GM12878 (cell line): ENCODE measurements around the gene SEL1L3. TPM values are rescaled to one million over a fixed set of nuclear protein-coding genes. Genes with fewer than 3 reads are reported as not detected.
"Not testable (repeated sequence)": the region's sequence is repeated elsewhere in the genome, so short reads cannot be mapped to it uniquely, and the experiment has no call there.

ENCODE experiments used
- ATAC-seq: fragments of 200-7000 bp; cut with Tn5 transposase; 3 replicates; pipeline ENCODE4 v1.9.1; 2020; ENCODE audit warnings: mild to moderate bottlenecking, moderate library complexity
- BruUV-seq: library from RNA; stranded (reverse); fragments of 400-500 nt; replicated peaks from 2 replicates; lab custom pipeline; 2021; lab: Mats Ljungman, UMichigan
- CTCF ChIA-PET: fragments of 300-600 bp; sonication (Branson Sonifier 250); formaldehyde crosslinking; extraction: SDS; loops from one replicate; lab custom pipeline; 2021; ENCODE audit warnings: inconsistent platforms; lab: Yijun Ruan, JAX
- POLR2A ChIA-PET: fragments of 350-600 bp; formaldehyde crosslinking; extraction: SDS; loops from one replicate; lab custom pipeline; 2021; ENCODE audit warnings: inconsistent platforms; lab: Charles Lee
- RAD21 ChIA-PET: fragments of 300-600 bp; sonication (Branson Sonifier 250); formaldehyde crosslinking; loops from one replicate; lab custom pipeline; 2023; ENCODE audit warnings: antibody characterized with exemption; ENCODE audit not compliant: unreplicated experiment; lab: Charles Lee
- SMC1A ChIA-PET: fragments of 300-600 bp; sonication (Branson Sonifier 250); formaldehyde crosslinking; loops from one replicate; lab custom pipeline; 2023; ENCODE audit not compliant: unreplicated experiment, uncharacterized antibody; lab: Charles Lee
- DNase-seq: peaks from one replicate; pipeline ENCODE4 v3.0.0-alpha.2; 2011; ENCODE audit warnings: low read depth, low spot score
- FAIRE-seq: peaks from 3 replicates; lab custom pipeline; 2011; peaks lifted over from hg19 to GRCh38; lab: Jason Lieb, UNC
- H2AFZ ChIP-seq: 2 replicates; pipeline ENCODE4 v1.6.0; 2011; ENCODE audit warnings: low read depth, low read length, control low read depth; ENCODE audit not compliant: control insufficient read depth
- H3K27ac ChIP-seq: 2 replicates; pipeline ENCODE4 v1.5.1; 2011; ENCODE audit warnings: control low read depth; ENCODE audit not compliant: control insufficient read depth, insufficient read depth
- H3K27me3 ChIP-seq, 2 experiments: replicated peaks in 1 of 2; 2 replicates each; pipeline versions ENCODE4 v1.6.0 to v1.6.1; 2011; ENCODE audit warnings: low read length in 1 of 2; ENCODE audit not compliant: control insufficient read depth in 2 of 2, insufficient read depth in 2 of 2
- H3K36me3 ChIP-seq, 2 experiments: 2 replicates each; pipeline ENCODE4 v1.5.1; 2011; ENCODE audit warnings: low read length in 1 of 2; ENCODE audit not compliant: control insufficient read depth in 2 of 2, insufficient read depth in 2 of 2
- H3K4me1 ChIP-seq: 2 replicates; pipeline ENCODE4 v1.6.1; 2011; ENCODE audit warnings: mild to moderate bottlenecking, low read length, moderate library complexity, mixed read lengths; ENCODE audit not compliant: control insufficient read depth, insufficient read depth
- H3K4me2 ChIP-seq: 2 replicates; pipeline ENCODE4 v1.6.0; 2011; ENCODE audit warnings: control low read depth; ENCODE audit not compliant: control insufficient read depth, insufficient read depth
- H3K4me3 ChIP-seq: fragments of 200-600 bp; sonication (generic); 2 replicates; pipeline ENCODE4 v1.5.1; 2016
- H3K79me2 ChIP-seq: 2 replicates; pipeline ENCODE4 v1.6.0; 2011; ENCODE audit warnings: low read length; ENCODE audit not compliant: control insufficient read depth, insufficient read depth
- H3K9ac ChIP-seq: 2 replicates; pipeline ENCODE4 v1.8.0; 2011; ENCODE audit warnings: low read length, control low read depth, mixed read lengths; ENCODE audit not compliant: control insufficient read depth, insufficient read depth
- H3K9me3 ChIP-seq: replicated peaks from 3 replicates; pipeline ENCODE4 v1.5.1; 2011; ENCODE audit warnings: mild to moderate bottlenecking, low read length; ENCODE audit not compliant: control insufficient read depth, insufficient read depth
- H4K20me1 ChIP-seq: 2 replicates; pipeline ENCODE4 v1.6.0; 2011; ENCODE audit not compliant: control insufficient read depth, insufficient read depth
- JUNB ChIP-seq: IDR thresholded peaks from 2 replicates; pipeline ENCODE4 v1.6.1; 2016; ENCODE audit warnings: antibody characterized with exemption, mild to moderate bottlenecking
- KAT2A ChIP-seq: conservative IDR thresholded peaks from 2 replicates; pipeline ENCODE4 v1.6.1; 2011; ENCODE audit warnings: low read depth, low read length; ENCODE audit not compliant: control insufficient read depth
- NR2C2 ChIP-seq: IDR thresholded peaks from 2 replicates; pipeline ENCODE4 v1.6.1; 2011; ENCODE audit warnings: borderline replicate concordance, low read depth; ENCODE audit not compliant: control insufficient read depth, insufficient read length
- PAX5 ChIP-seq: IDR thresholded peaks from 2 replicates; pipeline ENCODE4 v1.6.1; 2011; ENCODE audit warnings: low read depth, low read length, borderline replicate concordance
- RUNX3 ChIP-seq: IDR thresholded peaks from 2 replicates; pipeline ENCODE4 v1.6.1; 2012; ENCODE audit warnings: low read length, inconsistent platforms
- ZBTB40 ChIP-seq: fragments of 450-650 bp; IDR thresholded peaks from 2 replicates; pipeline ENCODE4 v1.6.1; 2016; ENCODE audit warnings: mild to moderate bottlenecking, moderate library complexity, borderline replicate concordance
- WGBS: methylation state at CpG from one replicate; pipeline ENCODE4 v1.1.6; 2016; ENCODE audit warnings: low lambda C conversion rate; ENCODE audit not compliant: insufficient replicate concordance, insufficient coverage; ENCODE audit errors: missing lambda C conversion rate; 5-methylcytosine and 5-hydroxymethylcytosine counted together
- in situ Hi-C: fragments of 300-500 bp; cut with MboI; formaldehyde crosslinking; loops from 9 replicates; pipeline ENCODE4 v1.14.3; 2018; ENCODE audit warnings: mixed read lengths
- intact Hi-C: fragments of 100-400 bp; cut with micrococcal nuclease; formaldehyde crosslinking; loops from one replicate; pipeline ENCODE4 v1.14.2; 2022; ENCODE audit not compliant: unreplicated experiment
- polyA plus RNA-seq, 11 experiments: library from polyadenylated mRNA; depleted of rRNA in 4 of 11; unstranded in 6 of 11; stranded (reverse) in 5 of 11; fragments of >200 nt; fragmentation: Nextera tagmentation in 4 of 11; fragmentation: Illumina TruSeq in 1 of 11; extraction: Ambion mirVana in 4 of 11; extraction: Trizol in 1 of 11; gene quantifications; 1 replicate in 1 of 11; 2 replicates in 10 of 11; pipeline versions ENCODE4 v1.2.1 to v1.2.3, GENCODE V29; 2011 to 2016; ENCODE audit warnings: inconsistent platforms in 2 of 11, missing spikeins in 2 of 11, low read depth in 1 of 11
- total RNA-seq, 4 experiments: library from RNA; depleted of rRNA in 3 of 4; stranded (reverse); fragments of >200 nt in 3 of 4; fragmentation: Illumina TruSeq in 1 of 4; extraction: Trizol in 1 of 4; gene quantifications; 2 replicates each; pipeline versions ENCODE4 v1.2.1 to v1.2.3, GENCODE V29; 2013 to 2021

Gene SEL1L3
- total and polyA plus RNA-seq, 10 of the 15 experiments (the other 5 are each of a cell fraction or from before 2014, with no cell fraction given): 20.4 to 82.2 (median 47.3) TPM

- TF ChIP-seq ZBTB40 (no peak), PAX5 (no peak), JUNB (no peak), KAT2A (no peak), NR2C2 (no peak)
Observed at GRCh38 chr4:25867781-25868294, 5.0 kb upstream of the SEL1L3 start (continued).

GRCh38 chr4:25866401-25866800 lies 3.6 kb upstream of the SEL1L3 start:
- in situ Hi-C loops, H4K20me1 ChIP-seq, H3K27me3 ChIP-seq, H3K9ac ChIP-seq, H3K4me3 ChIP-seq, DNase-seq, H3K79me2 ChIP-seq, BruUV-seq, H3K36me3 ChIP-seq, H2AFZ ChIP-seq, H3K27ac ChIP-seq, intact Hi-C loops: not testable (repeated sequence)
- H3K9me3 ChIP-seq: peaks cover 11% of the 10 kb centered on the region; the same call in 2 of the 3 replicates
- FAIRE-seq (peak; percentile 7), ATAC-seq (0 out of 3 replicates have a peak, but pooled peaks have one; percentile 24)
- CTCF ChIA-PET: interaction anchor here (1.3 to 1.6 kb wide), 4 partner anchors 11 to 45 kb away, joined by 3 to 4 read pairs (median 4); no protein-coding TSS in a partner anchor
- RAD21 ChIA-PET: interaction anchor here (1.1 to 2.9 kb wide), 2 partner anchors 12 kb away, joined by 4 to 10 read pairs; no protein-coding TSS in a partner anchor
- peak overlapping the region; percentile 42 for H3K4me2 ChIP-seq
- WGBS: 3% methylated on average over 4 of the region's 4 CpGs
- H3K4me1 ChIP-seq: peaks cover 35% of the 10 kb centered on the region
- 0 out of 2 replicates have a peak, but pooled peaks have one; percentile 20 for TF ChIP-seq RUNX3
- SMC1A ChIA-PET: interaction anchor here (3.3 to 3.8 kb wide), 2 partner anchors 11 to 46 kb away, joined by 19 to 22 read pairs; partner anchors contain the start of gene SMIM20
- POLR2A ChIA-PET: interaction anchor here (0.5 to 1.8 kb wide), 3 partner anchors 11 to 49 kb away, joined by 3 to 4 read pairs (median 4); no protein-coding TSS in a partner anchor
